ENCODE measurements around the gene PLXNA2.

DNA sequence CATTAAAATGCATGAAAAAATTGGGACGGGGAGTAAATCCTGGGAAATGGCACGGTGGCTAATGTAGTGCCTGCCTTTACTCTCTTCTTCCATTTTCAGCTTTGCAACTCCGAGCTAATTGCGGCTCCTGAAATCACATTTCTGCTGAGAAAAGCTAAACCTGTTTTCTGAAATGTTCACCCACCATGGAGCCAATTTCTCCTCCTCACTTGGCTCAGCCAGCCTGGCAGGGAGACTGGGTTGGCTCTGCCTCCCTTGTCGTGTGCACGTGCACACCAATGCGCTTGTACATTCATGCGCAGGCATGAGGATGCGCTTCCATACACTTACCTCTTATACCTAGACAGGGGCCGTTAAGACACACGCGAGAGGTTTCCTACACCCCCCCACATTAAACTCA lies 165.4 kb downstream of the PLXNA2 start:
- TF ChIP-seq POLR2A (IDR thresholded peaks at IDR 0.05) = no peak
- TF ChIP-seq, protein P1, sequence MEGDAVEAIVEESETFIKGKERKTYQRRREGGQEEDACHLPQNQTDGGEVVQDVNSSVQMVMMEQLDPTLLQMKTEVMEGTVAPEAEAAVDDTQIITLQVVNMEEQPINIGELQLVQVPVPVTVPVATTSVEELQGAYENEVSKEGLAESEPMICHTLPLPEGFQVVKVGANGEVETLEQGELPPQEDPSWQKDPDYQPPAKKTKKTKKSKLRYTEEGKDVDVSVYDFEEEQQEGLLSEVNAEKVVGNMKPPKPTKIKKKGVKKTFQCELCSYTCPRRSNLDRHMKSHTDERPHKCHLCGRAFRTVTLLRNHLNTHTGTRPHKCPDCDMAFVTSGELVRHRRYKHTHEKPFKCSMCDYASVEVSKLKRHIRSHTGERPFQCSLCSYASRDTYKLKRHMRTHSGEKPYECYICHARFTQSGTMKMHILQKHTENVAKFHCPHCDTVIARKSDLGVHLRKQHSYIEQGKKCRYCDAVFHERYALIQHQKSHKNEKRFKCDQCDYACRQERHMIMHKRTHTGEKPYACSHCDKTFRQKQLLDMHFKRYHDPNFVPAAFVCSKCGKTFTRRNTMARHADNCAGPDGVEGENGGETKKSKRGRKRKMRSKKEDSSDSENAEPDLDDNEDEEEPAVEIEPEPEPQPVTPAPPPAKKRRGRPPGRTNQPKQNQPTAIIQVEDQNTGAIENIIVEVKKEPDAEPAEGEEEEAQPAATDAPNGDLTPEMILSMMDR (IDR thresholded peaks at IDR 0.05) = no peak

All from vagina (tissue), 2 donors.